GM12878 (cell line): ENCODE results near the gene ASPDH. TPM values are rescaled to one million over a fixed set of nuclear protein-coding genes. Genes with fewer than 3 reads are reported as not detected.

Source experiments
- ATAC-seq: fragments of 200-7000 bp; cut with Tn5 transposase; 3 replicates; pipeline ENCODE4 v1.9.1; 2020; ENCODE audit warnings: mild to moderate bottlenecking, moderate library complexity
- BruUV-seq: library from RNA; stranded (reverse); fragments of 400-500 nt; replicated peaks from 2 replicates; lab custom pipeline; 2021; lab: Mats Ljungman, UMichigan
- CTCF ChIA-PET: fragments of 300-600 bp; sonication (Branson Sonifier 250); formaldehyde crosslinking; extraction: SDS; loops from one replicate; lab custom pipeline; 2021; ENCODE audit warnings: inconsistent platforms; lab: Yijun Ruan, JAX
- POLR2A ChIA-PET: fragments of 350-600 bp; formaldehyde crosslinking; extraction: SDS; loops from one replicate; lab custom pipeline; 2021; ENCODE audit warnings: inconsistent platforms; lab: Charles Lee
- RAD21 ChIA-PET: fragments of 300-600 bp; sonication (Branson Sonifier 250); formaldehyde crosslinking; loops from one replicate; lab custom pipeline; 2023; ENCODE audit warnings: antibody characterized with exemption; ENCODE audit not compliant: unreplicated experiment; lab: Charles Lee
- SMC1A ChIA-PET: fragments of 300-600 bp; sonication (Branson Sonifier 250); formaldehyde crosslinking; loops from one replicate; lab custom pipeline; 2023; ENCODE audit not compliant: unreplicated experiment, uncharacterized antibody; lab: Charles Lee
- DNase-seq: peaks from one replicate; pipeline ENCODE4 v3.0.0-alpha.2; 2011; ENCODE audit warnings: low read depth, low spot score
- FAIRE-seq: peaks from 3 replicates; lab custom pipeline; 2011; peaks lifted over from hg19 to GRCh38; lab: Jason Lieb, UNC
- H2AFZ ChIP-seq: 2 replicates; pipeline ENCODE4 v1.6.0; 2011; ENCODE audit warnings: low read depth, low read length, control low read depth; ENCODE audit not compliant: control insufficient read depth
- H3K27ac ChIP-seq: 2 replicates; pipeline ENCODE4 v1.5.1; 2011; ENCODE audit warnings: control low read depth; ENCODE audit not compliant: control insufficient read depth, insufficient read depth
- H3K27me3 ChIP-seq, 2 experiments: replicated peaks in 1 of 2; 2 replicates each; pipeline versions ENCODE4 v1.6.0 to v1.6.1; 2011; ENCODE audit warnings: low read length in 1 of 2; ENCODE audit not compliant: control insufficient read depth in 2 of 2, insufficient read depth in 2 of 2
- H3K36me3 ChIP-seq, 2 experiments: 2 replicates each; pipeline ENCODE4 v1.5.1; 2011; ENCODE audit warnings: low read length in 1 of 2; ENCODE audit not compliant: control insufficient read depth in 2 of 2, insufficient read depth in 2 of 2
- H3K4me1 ChIP-seq: 2 replicates; pipeline ENCODE4 v1.6.1; 2011; ENCODE audit warnings: mild to moderate bottlenecking, low read length, moderate library complexity, mixed read lengths; ENCODE audit not compliant: control insufficient read depth, insufficient read depth
- H3K4me2 ChIP-seq: 2 replicates; pipeline ENCODE4 v1.6.0; 2011; ENCODE audit warnings: control low read depth; ENCODE audit not compliant: control insufficient read depth, insufficient read depth
- H3K4me3 ChIP-seq: fragments of 200-600 bp; sonication (generic); 2 replicates; pipeline ENCODE4 v1.5.1; 2016
- H3K79me2 ChIP-seq: 2 replicates; pipeline ENCODE4 v1.6.0; 2011; ENCODE audit warnings: low read length; ENCODE audit not compliant: control insufficient read depth, insufficient read depth
- H3K9ac ChIP-seq: 2 replicates; pipeline ENCODE4 v1.8.0; 2011; ENCODE audit warnings: low read length, control low read depth, mixed read lengths; ENCODE audit not compliant: control insufficient read depth, insufficient read depth
- H3K9me3 ChIP-seq: replicated peaks from 3 replicates; pipeline ENCODE4 v1.5.1; 2011; ENCODE audit warnings: mild to moderate bottlenecking, low read length; ENCODE audit not compliant: control insufficient read depth, insufficient read depth
- H4K20me1 ChIP-seq: 2 replicates; pipeline ENCODE4 v1.6.0; 2011; ENCODE audit not compliant: control insufficient read depth, insufficient read depth
- ATF3 ChIP-seq: IDR thresholded peaks from 2 replicates; pipeline ENCODE4 v1.6.1; 2011; ENCODE audit warnings: low read depth, mild to moderate bottlenecking, low read length, moderate library complexity, borderline replicate concordance; ENCODE audit errors: extremely low read depth
- BCLAF1 ChIP-seq: fragments of 450-650 bp; IDR thresholded peaks from 2 replicates; pipeline ENCODE4 v1.6.1; 2017; ENCODE audit warnings: antibody characterized with exemption, mild to moderate bottlenecking, moderate library complexity
- EP300 ChIP-seq, 2 experiments: fragments of 150-350 bp in 1 of 2; IDR thresholded peaks; 2 replicates each; pipeline ENCODE4 v1.6.1; 2011 to 2012; ENCODE audit warnings: low read depth in 2 of 2, low read length in 2 of 2, borderline replicate concordance in 1 of 2, improper control_type of control experiment in 1 of 2, inconsistent platforms in 1 of 2; ENCODE audit not compliant: control insufficient read depth in 1 of 2
- FOXM1 ChIP-seq: IDR thresholded peaks from 2 replicates; pipeline ENCODE4 v1.6.1; 2012; ENCODE audit warnings: low read depth, mild to moderate bottlenecking, inconsistent platforms, low read length, moderate library complexity
- IKZF2 ChIP-seq, 2 experiments: fragments of 450-650 bp; IDR thresholded peaks; 2 replicates each; pipeline ENCODE4 v1.6.1; 2017; ENCODE audit warnings: mild to moderate bottlenecking in 2 of 2, moderate library complexity in 2 of 2
- IRF4 ChIP-seq: IDR thresholded peaks from 2 replicates; pipeline ENCODE4 v1.6.1; 2011; ENCODE audit warnings: low read depth, low read length
- MEF2B ChIP-seq: fragments of 450-650 bp; IDR thresholded peaks from 2 replicates; pipeline ENCODE4 v1.6.1; 2018; ENCODE audit warnings: mild to moderate bottlenecking, moderate library complexity; ENCODE audit not compliant: partially characterized antibody, poor library complexity, severe bottlenecking
- PAX5 ChIP-seq: IDR thresholded peaks from 2 replicates; pipeline ENCODE4 v1.6.1; 2011; ENCODE audit warnings: low read depth, low read length, borderline replicate concordance
- POU2F2 ChIP-seq: IDR thresholded peaks from 3 replicates; pipeline ENCODE4 v1.6.1; 2011; ENCODE audit warnings: low read depth, mild to moderate bottlenecking, low read length, borderline replicate concordance
- SMAD5 ChIP-seq: IDR thresholded peaks from 2 replicates; pipeline ENCODE4 v1.6.1; 2016; ENCODE audit warnings: antibody characterized with exemption, low read depth
- SMC3 ChIP-seq: IDR thresholded peaks from 2 replicates; pipeline ENCODE4 v1.6.1; 2011; ENCODE audit warnings: low read length, improper control_type of control experiment, borderline replicate concordance
- STAT3 ChIP-seq: IDR thresholded peaks from 2 replicates; pipeline ENCODE4 v1.6.1; 2011; ENCODE audit warnings: low read depth, low read length, improper control_type of control experiment
- SUPT20H ChIP-seq: IDR thresholded peaks from 2 replicates; pipeline ENCODE4 v1.6.1; 2011; ENCODE audit warnings: low read depth, mild to moderate bottlenecking, low read length, moderate library complexity, borderline replicate concordance; ENCODE audit not compliant: control insufficient read depth
- WGBS: methylation state at CpG from one replicate; pipeline ENCODE4 v1.1.6; 2016; ENCODE audit warnings: low lambda C conversion rate; ENCODE audit not compliant: insufficient replicate concordance, insufficient coverage; ENCODE audit errors: missing lambda C conversion rate; 5-methylcytosine and 5-hydroxymethylcytosine counted together
- in situ Hi-C: fragments of 300-500 bp; cut with MboI; formaldehyde crosslinking; loops from 9 replicates; pipeline ENCODE4 v1.14.3; 2018; ENCODE audit warnings: mixed read lengths
- intact Hi-C: fragments of 100-400 bp; cut with micrococcal nuclease; formaldehyde crosslinking; loops from one replicate; pipeline ENCODE4 v1.14.2; 2022; ENCODE audit not compliant: unreplicated experiment
- polyA plus RNA-seq, 11 experiments: library from polyadenylated mRNA; depleted of rRNA in 4 of 11; unstranded in 6 of 11; stranded (reverse) in 5 of 11; fragments of >200 nt; fragmentation: Nextera tagmentation in 4 of 11; fragmentation: Illumina TruSeq in 1 of 11; extraction: Ambion mirVana in 4 of 11; extraction: Trizol in 1 of 11; gene quantifications; 1 replicate in 1 of 11; 2 replicates in 10 of 11; pipeline versions ENCODE4 v1.2.1 to v1.2.3, GENCODE V29; 2011 to 2016; ENCODE audit warnings: inconsistent platforms in 2 of 11, missing spikeins in 2 of 11, low read depth in 1 of 11
- total RNA-seq, 4 experiments: library from RNA; depleted of rRNA in 3 of 4; stranded (reverse); fragments of >200 nt in 3 of 4; fragmentation: Illumina TruSeq in 1 of 4; extraction: Trizol in 1 of 4; gene quantifications; 2 replicates each; pipeline versions ENCODE4 v1.2.1 to v1.2.3, GENCODE V29; 2013 to 2021
- TF ChIP-seq, protein P1 (sequence below): fragments of 150-350 bp; IDR thresholded peaks from 2 replicates; pipeline ENCODE4 v1.6.1; 2016; ENCODE audit warnings: low read depth, low read length
- TF ChIP-seq, protein P2 (sequence below): fragments of 450-650 bp; IDR thresholded peaks from 2 replicates; pipeline ENCODE4 v1.6.1; 2016; ENCODE audit warnings: mild to moderate bottlenecking

The ASPDH gene
- total and polyA plus RNA-seq, 10 of the 15 experiments (the other 5 are each of a cell fraction or from before 2014, with no cell fraction given): not detected

- no peaks in the 10 kb centered on the region for H3K4me1 ChIP-seq
- H2AFZ ChIP-seq: no peak overlapping the region
- in situ Hi-C loops (no loop called here), intact Hi-C loops (no loop called here)
- no TSS peak for BruUV-seq
- H3K9ac ChIP-seq: no peak overlapping the region
- no peaks in the 10 kb centered on the region for H3K79me2 ChIP-seq
- FAIRE-seq (no peak), DNase-seq (no peak), ATAC-seq (no peak)
- RAD21 ChIA-PET: no interaction called here
- POLR2A ChIA-PET: interaction anchor here (0.6 kb wide), 1 partner anchor 178 kb away, joined by 3 read pairs; no protein-coding TSS in a partner anchor
- H3K4me2 ChIP-seq: no peak overlapping the region
- CTCF ChIA-PET: interaction anchor here (0.6 kb wide), 1 partner anchor 37 kb away, joined by 4 read pairs; no protein-coding TSS in a partner anchor
- no peaks in the 10 kb centered on the region for H3K36me3 ChIP-seq
- 64% methylated on average over 15 of the region's 17 CpGs for WGBS
- H3K4me3 ChIP-seq: no peak overlapping the region
- no peaks in the 10 kb centered on the region for H3K27me3 ChIP-seq
- SMC1A ChIA-PET: no interaction called here
- no peaks in the 10 kb centered on the region for H3K9me3 ChIP-seq
- no peak overlapping the region for H3K27ac ChIP-seq
- H4K20me1 ChIP-seq: no peaks in the 10 kb centered on the region
- TF ChIP-seq SMAD5: no peak
- no peak for TF ChIP-seq MEF2B
- no peak for TF ChIP-seq ATF3
- TF ChIP-seq, protein P1, sequence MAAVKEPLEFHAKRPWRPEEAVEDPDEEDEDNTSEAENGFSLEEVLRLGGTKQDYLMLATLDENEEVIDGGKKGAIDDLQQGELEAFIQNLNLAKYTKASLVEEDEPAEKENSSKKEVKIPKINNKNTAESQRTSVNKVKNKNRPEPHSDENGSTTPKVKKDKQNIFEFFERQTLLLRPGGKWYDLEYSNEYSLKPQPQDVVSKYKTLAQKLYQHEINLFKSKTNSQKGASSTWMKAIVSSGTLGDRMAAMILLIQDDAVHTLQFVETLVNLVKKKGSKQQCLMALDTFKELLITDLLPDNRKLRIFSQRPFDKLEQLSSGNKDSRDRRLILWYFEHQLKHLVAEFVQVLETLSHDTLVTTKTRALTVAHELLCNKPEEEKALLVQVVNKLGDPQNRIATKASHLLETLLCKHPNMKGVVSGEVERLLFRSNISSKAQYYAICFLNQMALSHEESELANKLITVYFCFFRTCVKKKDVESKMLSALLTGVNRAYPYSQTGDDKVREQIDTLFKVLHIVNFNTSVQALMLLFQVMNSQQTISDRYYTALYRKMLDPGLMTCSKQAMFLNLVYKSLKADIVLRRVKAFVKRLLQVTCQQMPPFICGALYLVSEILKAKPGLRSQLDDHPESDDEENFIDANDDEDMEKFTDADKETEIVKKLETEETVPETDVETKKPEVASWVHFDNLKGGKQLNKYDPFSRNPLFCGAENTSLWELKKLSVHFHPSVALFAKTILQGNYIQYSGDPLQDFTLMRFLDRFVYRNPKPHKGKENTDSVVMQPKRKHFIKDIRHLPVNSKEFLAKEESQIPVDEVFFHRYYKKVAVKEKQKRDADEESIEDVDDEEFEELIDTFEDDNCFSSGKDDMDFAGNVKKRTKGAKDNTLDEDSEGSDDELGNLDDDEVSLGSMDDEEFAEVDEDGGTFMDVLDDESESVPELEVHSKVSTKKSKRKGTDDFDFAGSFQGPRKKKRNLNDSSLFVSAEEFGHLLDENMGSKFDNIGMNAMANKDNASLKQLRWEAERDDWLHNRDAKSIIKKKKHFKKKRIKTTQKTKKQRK: no peak
- no peak for TF ChIP-seq IKZF2 (IDR thresholded peaks at IDR 0.05)
- TF ChIP-seq, protein P2, sequence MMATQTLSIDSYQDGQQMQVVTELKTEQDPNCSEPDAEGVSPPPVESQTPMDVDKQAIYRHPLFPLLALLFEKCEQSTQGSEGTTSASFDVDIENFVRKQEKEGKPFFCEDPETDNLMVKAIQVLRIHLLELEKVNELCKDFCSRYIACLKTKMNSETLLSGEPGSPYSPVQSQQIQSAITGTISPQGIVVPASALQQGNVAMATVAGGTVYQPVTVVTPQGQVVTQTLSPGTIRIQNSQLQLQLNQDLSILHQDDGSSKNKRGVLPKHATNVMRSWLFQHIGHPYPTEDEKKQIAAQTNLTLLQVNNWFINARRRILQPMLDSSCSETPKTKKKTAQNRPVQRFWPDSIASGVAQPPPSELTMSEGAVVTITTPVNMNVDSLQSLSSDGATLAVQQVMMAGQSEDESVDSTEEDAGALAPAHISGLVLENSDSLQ: no peak
- TF ChIP-seq SMC3: no peak
- TF ChIP-seq PAX5: no peak
- TF ChIP-seq EP300 (IDR thresholded peaks at IDR 0.05; ENCODE audit: borderline replicate concordance in 1 of 2, control insufficient read depth in 1 of 2, low read depth in 2 of 2, low read length in 2 of 2): no peak
- TF ChIP-seq BCLAF1: no peak
- TF ChIP-seq SUPT20H: no peak
- TF ChIP-seq IRF4: no peak
- TF ChIP-seq STAT3: no peak
- TF ChIP-seq POU2F2: no peak
- no peak for TF ChIP-seq FOXM1
Measured at GRCh38 chr19:50520822-50521465, 7.2 kb upstream of the ASPDH start.
